PC-9 (cell line): ENCODE data around the gene GADD45A. TPM values are rescaled to one million over a fixed set of nuclear protein-coding genes. Genes with fewer than 3 reads are reported as not detected.

Experiments
- BruUV-seq: library from RNA; stranded (reverse); fragments of 400-500 nt; replicated peaks from 2 replicates; lab custom pipeline; 2021; lab: Mats Ljungman, UMichigan
- CTCF ChIA-PET: fragments of 300-600 bp; sonication (Branson Sonifier 250); formaldehyde crosslinking; loops from one replicate; lab custom pipeline; 2022; ENCODE audit warnings: antibody characterized with exemption; lab: Charles Lee
- POLR2A ChIA-PET: fragments of 300-600 bp; sonication (Branson Sonifier 250); formaldehyde crosslinking; loops from one replicate; lab custom pipeline; 2022; ENCODE audit warnings: antibody characterized with exemption; ENCODE audit not compliant: unreplicated experiment; lab: Charles Lee
- DNase-seq, 2 experiments: peaks; one replicate each; pipeline versions ENCODE4 v3.0.0 to v3.0.0-alpha.2; 2015 to 2022; ENCODE audit warnings: mixed read lengths in 1 of 2
- H2AFZ ChIP-seq: fragments of 200-600 bp; sonication (generic); 2 replicates; pipeline ENCODE4 v1.8.1; 2017; ENCODE audit warnings: antibody characterized with exemption
- H3F3A ChIP-seq: fragments of 200-600 bp; sonication (generic); 2 replicates; pipeline ENCODE4 v1.8.1; 2017; ENCODE audit warnings: antibody characterized with exemption, mild to moderate bottlenecking, low read depth; ENCODE audit not compliant: insufficient read depth
- H3K27ac ChIP-seq: fragments of 200-600 bp; sonication (generic); 2 replicates; pipeline ENCODE4 v1.6.1; 2016; ENCODE audit warnings: mixed run types
- H3K27me3 ChIP-seq: fragments of 200-600 bp; sonication (generic); 2 replicates; pipeline ENCODE4 v1.6.1; 2016; ENCODE audit warnings: low read depth, mixed run types; ENCODE audit not compliant: insufficient read depth
- H3K36me3 ChIP-seq: fragments of 200-600 bp; sonication (generic); 2 replicates; pipeline ENCODE4 v1.6.1; 2016; ENCODE audit warnings: low read depth, mixed run types
- H3K4me1 ChIP-seq: fragments of 200-600 bp; sonication (generic); replicated peaks from 2 replicates; pipeline ENCODE4 v1.6.1; 2016; ENCODE audit warnings: mixed run types; ENCODE audit not compliant: insufficient read depth
- H3K4me2 ChIP-seq: fragments of 200-600 bp; sonication (generic); 2 replicates; pipeline ENCODE4 v1.6.1; 2017; ENCODE audit warnings: mixed run types
- H3K4me3 ChIP-seq: fragments of 200-600 bp; sonication (generic); 2 replicates; pipeline ENCODE4 v1.6.1; 2016; ENCODE audit warnings: mixed run types
- H3K79me2 ChIP-seq: fragments of 200-600 bp; sonication (generic); 2 replicates; pipeline ENCODE4 v1.6.1; 2017; ENCODE audit warnings: low read depth, mixed run types
- H3K9me2 ChIP-seq: fragments of 200-600 bp; sonication (generic); 2 replicates; pipeline ENCODE4 v1.8.1; 2017; ENCODE audit warnings: mild to moderate bottlenecking; ENCODE audit not compliant: insufficient read depth
- H3K9me3 ChIP-seq: fragments of 200-600 bp; sonication (generic); 2 replicates; pipeline ENCODE4 v1.8.1; 2016; ENCODE audit warnings: low read depth; ENCODE audit not compliant: insufficient read depth
- H4K20me1 ChIP-seq: fragments of 200-600 bp; sonication (generic); 2 replicates; pipeline ENCODE4 v1.8.1; 2017; ENCODE audit not compliant: insufficient read depth
- EZH2 ChIP-seq: fragments of 200-600 bp; sonication (generic); IDR thresholded peaks from 2 replicates; pipeline ENCODE4 v1.8.0; 2017; ENCODE audit warnings: antibody characterized with exemption, low read depth
- intact Hi-C: fragments of 100-400 bp; cut with micrococcal nuclease; formaldehyde crosslinking; loops from one replicate; pipeline ENCODE4 v1.10.0; 2022; ENCODE audit not compliant: unreplicated experiment
- total RNA-seq: library from RNA; stranded (reverse); gene quantifications from 2 replicates; pipeline ENCODE4 v1.2.3, GENCODE V29; 2021
- TF ChIP-seq, protein P1 (sequence below): fragments of 200-600 bp; sonication (generic); conservative IDR thresholded peaks from 2 replicates; pipeline ENCODE4 v1.6.1; 2017; ENCODE audit warnings: mixed run types, antibody characterized with exemption, mild to moderate bottlenecking, moderate library complexity

Gene GADD45A
- total RNA-seq, 1 experiment from 2014 or later: 63.6 TPM

DNA sequence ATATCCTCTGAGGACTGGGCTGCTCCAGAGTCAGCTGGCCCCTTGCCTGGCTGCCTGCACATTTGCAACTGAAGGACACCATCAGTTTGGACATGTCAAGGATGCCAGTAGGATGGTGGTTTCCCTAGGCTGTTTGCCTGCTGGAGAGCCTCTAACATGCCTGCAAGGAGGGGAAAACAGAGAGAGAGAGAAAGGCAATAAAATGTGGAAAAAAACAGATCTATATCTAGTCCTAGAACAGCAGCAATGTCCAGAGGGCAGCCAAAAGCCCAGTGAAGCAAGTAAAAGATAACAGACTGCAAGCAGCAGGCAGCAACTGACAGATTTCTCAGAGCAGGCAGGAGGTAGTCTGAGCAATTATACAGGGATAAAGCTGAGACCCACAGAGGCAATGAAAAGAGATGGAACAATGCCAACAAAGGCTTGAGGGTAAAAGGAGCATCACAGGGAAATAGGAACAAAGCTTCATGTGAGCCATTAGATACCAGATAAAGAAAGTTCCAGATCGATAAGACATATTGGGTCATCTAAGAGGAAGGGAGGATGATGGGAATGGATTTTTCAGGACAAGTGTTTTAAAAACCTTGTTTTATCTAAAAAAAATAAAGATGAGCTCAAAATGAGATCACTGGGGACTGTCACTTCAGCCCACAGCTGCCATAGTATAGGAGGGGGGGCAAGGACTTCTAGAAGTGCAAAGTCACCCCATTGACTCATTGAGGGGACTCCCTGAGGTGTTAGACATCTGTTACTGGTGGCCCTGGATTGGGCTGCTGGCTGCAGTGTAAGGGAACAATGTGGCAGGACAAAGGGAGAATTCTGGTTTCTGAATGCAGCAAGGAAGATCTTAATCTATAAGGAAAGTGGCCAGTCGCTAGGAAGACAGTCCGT, 38.6 kb upstream of the GADD45A start:
- no peak overlapping the region for H3K4me3 ChIP-seq
- H3K4me1 ChIP-seq: peaks cover 19% of the 10 kb centered on the region
- intact Hi-C loops: loop anchor here (2.0 kb wide), 1 partner anchor 36 kb away; no protein-coding TSS in a partner anchor
- DNase-seq: peak; percentile 46 to 49
- TF ChIP-seq, protein P1, sequence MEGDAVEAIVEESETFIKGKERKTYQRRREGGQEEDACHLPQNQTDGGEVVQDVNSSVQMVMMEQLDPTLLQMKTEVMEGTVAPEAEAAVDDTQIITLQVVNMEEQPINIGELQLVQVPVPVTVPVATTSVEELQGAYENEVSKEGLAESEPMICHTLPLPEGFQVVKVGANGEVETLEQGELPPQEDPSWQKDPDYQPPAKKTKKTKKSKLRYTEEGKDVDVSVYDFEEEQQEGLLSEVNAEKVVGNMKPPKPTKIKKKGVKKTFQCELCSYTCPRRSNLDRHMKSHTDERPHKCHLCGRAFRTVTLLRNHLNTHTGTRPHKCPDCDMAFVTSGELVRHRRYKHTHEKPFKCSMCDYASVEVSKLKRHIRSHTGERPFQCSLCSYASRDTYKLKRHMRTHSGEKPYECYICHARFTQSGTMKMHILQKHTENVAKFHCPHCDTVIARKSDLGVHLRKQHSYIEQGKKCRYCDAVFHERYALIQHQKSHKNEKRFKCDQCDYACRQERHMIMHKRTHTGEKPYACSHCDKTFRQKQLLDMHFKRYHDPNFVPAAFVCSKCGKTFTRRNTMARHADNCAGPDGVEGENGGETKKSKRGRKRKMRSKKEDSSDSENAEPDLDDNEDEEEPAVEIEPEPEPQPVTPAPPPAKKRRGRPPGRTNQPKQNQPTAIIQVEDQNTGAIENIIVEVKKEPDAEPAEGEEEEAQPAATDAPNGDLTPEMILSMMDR: no peak
- TF ChIP-seq EZH2: no peak
- CTCF ChIA-PET: no interaction called here
- H3K27ac ChIP-seq: no peak overlapping the region
- no peak overlapping the region for H3K4me2 ChIP-seq
- no peaks in the 10 kb centered on the region for H3K27me3 ChIP-seq
- no peaks in the 10 kb centered on the region for H4K20me1 ChIP-seq
- H3K9me3 ChIP-seq: no peaks in the 10 kb centered on the region
- peaks cover 10% of the 10 kb centered on the region for H3F3A ChIP-seq
- H3K36me3 ChIP-seq: no peaks in the 10 kb centered on the region
- BruUV-seq: no TSS peak
- POLR2A ChIA-PET: interaction anchor here (0.8 kb wide), 1 partner anchor 76 kb away, joined by 3 read pairs; no protein-coding TSS in a partner anchor
- no peaks in the 10 kb centered on the region for H3K79me2 ChIP-seq
- H2AFZ ChIP-seq: no peak overlapping the region
- no peaks in the 10 kb centered on the region for H3K9me2 ChIP-seq

DNA sequence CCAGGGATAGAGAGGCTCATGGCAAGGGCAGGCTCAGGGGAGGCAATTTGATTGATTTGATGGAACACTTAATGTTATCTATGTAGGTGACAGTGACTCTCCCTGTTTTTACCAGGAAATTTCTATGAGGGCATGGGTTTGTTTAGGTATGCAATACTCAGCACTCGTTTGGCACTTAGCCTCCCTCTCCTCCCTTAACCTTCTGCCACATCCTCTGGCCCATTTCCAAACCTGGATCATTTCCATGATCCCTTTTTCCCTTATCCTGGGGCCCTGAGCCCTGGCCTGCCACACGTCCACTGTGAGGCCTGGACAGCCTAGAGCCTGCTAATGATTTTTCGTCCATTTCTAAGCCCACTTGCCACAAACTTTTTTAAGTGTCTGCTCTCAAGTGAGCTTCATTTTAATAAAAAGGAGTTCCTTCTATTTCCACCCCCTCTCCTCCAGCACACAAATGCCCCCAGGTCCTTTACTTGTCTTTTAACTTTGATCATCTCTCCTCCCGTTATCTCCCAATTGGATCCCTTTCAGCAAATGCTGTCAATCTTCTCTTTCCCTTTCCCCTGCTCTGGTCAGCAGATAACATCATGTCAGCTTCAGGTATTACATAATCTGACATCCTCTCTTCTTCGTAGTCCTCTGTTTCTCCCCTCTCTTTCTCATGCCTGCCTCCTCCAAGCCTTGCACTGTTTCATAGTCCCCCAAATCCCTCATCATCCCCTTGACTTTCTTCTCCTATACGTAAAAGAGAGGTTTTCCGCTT, 37.8 kb upstream of the GADD45A start:
- Histone ChIP-seq H3K4me2 (peak overlapping the region; percentile 11; the same call in 1 of the 2 replicates), H3K27me3 (no peaks in the 10 kb centered on the region), H3K27ac (no peak overlapping the region), H3K4me3 (no peak overlapping the region), H3F3A (peaks cover 10% of the 10 kb centered on the region), H3K36me3 (no peaks in the 10 kb centered on the region), H3K9me2 (no peaks in the 10 kb centered on the region), H3K79me2 (no peaks in the 10 kb centered on the region), H3K4me1 (peaks cover 20% of the 10 kb centered on the region), H2AFZ (no peak overlapping the region), H3K9me3 (no peaks in the 10 kb centered on the region), H4K20me1 (no peaks in the 10 kb centered on the region)
- no TSS peak for BruUV-seq
- no peak for TF ChIP-seq EZH2
- TF ChIP-seq, protein P1: no peak
- POLR2A ChIA-PET: interaction anchor here (0.8 kb wide), 1 partner anchor 77 kb away, joined by 3 read pairs; no protein-coding TSS in a partner anchor
- CTCF ChIA-PET: no interaction called here
- intact Hi-C loops: loop anchor here (2.0 kb wide), 1 partner anchor 36 kb away; no protein-coding TSS in a partner anchor
- no peak for DNase-seq

DNA sequence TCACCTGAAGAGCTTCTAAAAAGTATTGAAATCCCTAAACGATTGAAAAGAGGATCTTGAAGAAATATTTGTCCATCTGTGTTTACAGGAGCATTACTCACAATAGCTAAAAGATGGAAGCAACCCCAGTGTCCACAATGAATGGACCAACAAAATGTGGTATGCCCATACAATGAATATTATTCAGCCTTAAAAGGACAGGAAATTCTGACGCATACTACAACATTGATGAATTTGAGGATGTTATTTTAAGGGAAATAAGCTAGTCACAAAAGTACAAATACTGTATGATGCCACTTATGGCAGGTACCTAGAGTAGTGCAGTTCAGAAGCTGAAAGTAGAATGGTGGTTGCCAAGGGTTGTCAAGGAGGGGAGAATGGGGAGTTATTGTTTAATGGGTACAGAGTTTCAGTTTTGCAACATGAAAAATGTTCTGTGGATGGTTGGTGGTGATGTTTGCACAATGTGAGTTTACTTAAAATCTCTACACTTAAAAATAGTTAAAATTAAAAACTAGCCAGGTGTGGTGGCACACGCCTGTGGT, 37.1 kb upstream of the GADD45A start:
- peaks cover 10% of the 10 kb centered on the region for H3F3A ChIP-seq
- no peaks in the 10 kb centered on the region for H3K27me3 ChIP-seq
- no peaks in the 10 kb centered on the region for H3K79me2 ChIP-seq
- intact Hi-C loops: loop anchor here (2.0 kb wide), 1 partner anchor 35 kb away; no protein-coding TSS in a partner anchor
- no TSS peak for BruUV-seq
- peaks cover 27% of the 10 kb centered on the region for H3K4me1 ChIP-seq
- no peaks in the 10 kb centered on the region for H4K20me1 ChIP-seq
- DNase-seq: no peak
- no peak overlapping the region for H3K4me3 ChIP-seq
- no peaks in the 10 kb centered on the region for H3K9me2 ChIP-seq
- H3K9me3 ChIP-seq: no peaks in the 10 kb centered on the region
- no peak overlapping the region for H3K27ac ChIP-seq
- ChIA-PET POLR2A (no interaction called here), CTCF (no interaction called here)
- no peak overlapping the region for H2AFZ ChIP-seq
- TF ChIP-seq, protein P1: no peak
- no peak for TF ChIP-seq EZH2
- H3K4me2 ChIP-seq: peak overlapping the region; percentile 11; the same call in 1 of the 2 replicates
- no peaks in the 10 kb centered on the region for H3K36me3 ChIP-seq
